Esophagus squamous epithelium (tissue), 5 donors: ENCODE data around the gene RFTN2. TPM values are rescaled to one million over a fixed set of nuclear protein-coding genes. Genes with fewer than 3 reads are reported as not detected.
A peak's percentile ranks its signal among the peaks of the same experiment; 100 is the strongest.

Experiments
- DNase-seq: peaks from one replicate; lab custom pipeline; 2025; lab: John Stamatoyannopoulos, UW
- H3K27ac ChIP-seq, 4 donors: fragments of 200-600 bp; sonication (generic); one replicate each; pipeline ENCODE4 v1.5.1; 2016 to 2019; ENCODE audit warnings: mild to moderate bottlenecking in 1 of 4
- H3K27me3 ChIP-seq, 4 donors: fragments of 200-600 bp; sonication (generic); 1 replicate in 3 of 4; 2 replicates in 1 of 4; pipeline versions ENCODE4 v1.5.1 to v1.6.0; 2017 to 2021; ENCODE audit warnings: antibody characterized with exemption in 1 of 4
- H3K36me3 ChIP-seq, 3 donors: fragments of 200-600 bp; sonication (generic); one replicate each; pipeline ENCODE4 v1.5.1; 2016 to 2019
- H3K4me1 ChIP-seq, 3 donors: fragments of 200-600 bp; sonication (generic); one replicate each; pipeline ENCODE4 v1.5.1; 2017 to 2019
- H3K4me3 ChIP-seq, 4 donors: fragments of 200-600 bp; sonication (generic); 1 replicate in 3 of 4; 2 replicates in 1 of 4; pipeline ENCODE4 v1.5.1; 2016 to 2019; ENCODE audit warnings: mild to moderate bottlenecking in 2 of 4, moderate library complexity in 1 of 4
- H3K9me3 ChIP-seq, 3 donors: fragments of 200-600 bp; sonication (generic); one replicate each; pipeline ENCODE4 v1.5.1; 2016 to 2019
- CTCF ChIP-seq, 6 experiments: fragments of 450-650 bp in 4 of 6; fragments of 200-600 bp in 2 of 6; sonication (generic) in 2 of 6; IDR thresholded peaks; one replicate each; pipeline ENCODE4 v1.5.1; 2016 to 2019; ENCODE audit warnings: antibody characterized with exemption in 6 of 6, mild to moderate bottlenecking in 4 of 6, moderate library complexity in 4 of 6
- POLR2A ChIP-seq, 4 donors: fragments of 450-650 bp; IDR thresholded peaks; one replicate each; pipeline ENCODE4 v1.6.1; 2017; ENCODE audit warnings: antibody characterized with exemption in 4 of 4, mild to moderate bottlenecking in 4 of 4, moderate library complexity in 3 of 4
- WGBS, 2 donors: methylation state at CpG; one replicate each; pipeline ENCODE4 v1.1.5; 2018; 5-methylcytosine and 5-hydroxymethylcytosine counted together
- intact Hi-C: fragments of 100-400 bp; cut with DNase I; formaldehyde crosslinking; loops from one replicate; pipeline ENCODE4 v1.15.0; 2022
- total RNA-seq, 4 donors: library from RNA; depleted of rRNA; stranded (reverse); fragments of >200 nt; gene quantifications; one replicate each; pipeline ENCODE4 v1.1.0, GENCODE V29; 2016
- donor health status: DM: yes; HTN: yes; CAD: no.

Gene RFTN2
- total RNA-seq, 4 donors from 2014 or later: 1.4 to 7.4 (median 2.7) TPM; not detected in 1

- intact Hi-C loops: no loop called here
- TF ChIP-seq POLR2A (IDR thresholded peaks at IDR 0.05): no peak
- no peak for TF ChIP-seq CTCF (IDR thresholded peaks at IDR 0.05)
- Histone ChIP-seq H3K9me3 (peaks cover 0 to 10% (median 9%) of the 10 kb centered on the region in 3 donors), H3K4me3 (no peak overlapping the region), H3K4me1 (peaks cover 0 to 33% (median 0%) of the 10 kb centered on the region in 3 donors), H3K36me3 (peaks cover 0 to 7% (median 0%) of the 10 kb centered on the region in 3 donors), H3K27me3 (no peaks in the 10 kb centered on the region), H3K27ac (peak overlapping the region in 1 of 4 donors; percentile 13)
- DNase-seq: no peak
- WGBS, 2 donors: 52 to 72% methylated on average over 2 of the region's 2 CpGs
These were observed 99.4 kb downstream of the RFTN2 start for GRCh38 chr2:197575987-197576386.

GRCh38 chr2:197573608-197574007, 101.8 kb downstream of the RFTN2 start:
- Histone ChIP-seq H3K27ac (no peak overlapping the region), H3K4me1 (peaks cover 0 to 33% (median 0%) of the 10 kb centered on the region in 3 donors), H3K27me3 (no peaks in the 10 kb centered on the region), H3K36me3 (peaks cover 0 to 7% (median 0%) of the 10 kb centered on the region in 3 donors), H3K9me3 (peaks cover 0 to 10% (median 9%) of the 10 kb centered on the region in 3 donors), H3K4me3 (no peak overlapping the region)
- intact Hi-C loops: no loop called here
- WGBS, 2 donors: 93 to 94% methylated on average over 2 of the region's 2 CpGs
- TF ChIP-seq POLR2A (IDR thresholded peaks at IDR 0.05) (no peak), CTCF (IDR thresholded peaks at IDR 0.05) (no peak)
- DNase-seq: no peak

GRCh38 chr2:197571627-197572271, 103.6 kb downstream of the RFTN2 start:
- DNase-seq: no peak
- Histone ChIP-seq H3K4me1 (peaks cover 0 to 23% (median 0%) of the 10 kb centered on the region in 3 donors), H3K36me3 (peaks cover 0 to 20% (median 0%) of the 10 kb centered on the region in 3 donors), H3K4me3 (no peak overlapping the region), H3K27ac (peak overlapping the region in 2 of 4 donors; percentile 20 to 21), H3K9me3 (peaks cover 0 to 10% (median 9%) of the 10 kb centered on the region in 3 donors), H3K27me3 (no peaks in the 10 kb centered on the region)
- TF ChIP-seq POLR2A (IDR thresholded peaks at IDR 0.05) (no peak), CTCF (IDR thresholded peaks at IDR 0.05) (no peak)
- intact Hi-C loops: no loop called here
- WGBS, 2 donors: 47 to 58% methylated on average over 10 of the region's 10 CpGs

- no peaks in the 10 kb centered on the region for H3K27me3 ChIP-seq
- WGBS, 2 donors: 87 to 90% methylated on average over 9 of the region's 9 CpGs
These were observed 115.2 kb downstream of the RFTN2 start for GRCh38 chr2:197560146-197560665.

More at GRCh38 chr2:197560146-197560665, 115.2 kb downstream of the RFTN2 start:
- no peak for DNase-seq
- TF ChIP-seq CTCF (IDR thresholded peaks at IDR 0.05): no peak
- TF ChIP-seq POLR2A (IDR thresholded peaks at IDR 0.05): no peak
- intact Hi-C loops: no loop called here
- no peaks in the 10 kb centered on the region for H3K4me1 ChIP-seq
- H3K27ac ChIP-seq: no peak overlapping the region
- H3K4me3 ChIP-seq: no peak overlapping the region
- H3K9me3 ChIP-seq: no peaks in the 10 kb centered on the region
- peaks cover 0 to 55% (median 0%) of the 10 kb centered on the region in 3 donors for H3K36me3 ChIP-seq
